Measurements from ENCODE around the gene EPS8. TPM values are rescaled to one million over a fixed set of nuclear protein-coding genes. Genes with fewer than 3 reads are reported as not detected.
A peak's percentile ranks its signal among the peaks of the same experiment; 100 is the strongest.

Gene EPS8
- polyA plus RNA-seq, 1 of the 3 experiments (the other 2 are of a cell fraction) = 19.8 TPM

DNA sequence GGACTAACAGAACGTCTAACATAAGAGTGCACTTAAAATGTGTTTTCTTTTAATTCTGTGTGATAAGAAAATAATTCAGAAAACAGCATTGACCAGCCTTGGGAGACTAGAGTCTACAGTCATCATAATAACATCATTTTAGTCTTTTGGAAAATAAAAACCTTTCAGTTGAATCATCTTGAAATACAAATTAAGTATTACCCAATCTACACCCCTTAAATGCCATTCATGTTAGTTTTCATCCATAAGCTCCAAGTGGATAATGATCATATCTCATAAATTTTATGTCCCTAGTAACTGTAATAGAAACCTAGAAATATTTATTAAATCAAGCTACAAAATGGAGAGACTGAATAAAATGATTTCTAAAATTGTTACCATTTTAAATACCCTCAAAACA lies 32.4 kb downstream of the EPS8 start:
- Histone ChIP-seq H3K9me2 (no peaks in the 10 kb centered on the region), H3K4me2 (no peak overlapping the region), H3K27me3 (ENCODE audit: insufficient read depth) (no peaks in the 10 kb centered on the region), H2AFZ (ENCODE audit: low read depth) (no peak overlapping the region), H3K4me1 (ENCODE audit: control insufficient read depth in 1 of 2, insufficient read depth in 2 of 2, low read depth in 1 of 2, low read length in 1 of 2) (peaks cover 0 to 55% of the 10 kb centered on the region in 2 experiments; a peak in 2 of 4 replicates), H4K20me1 (ENCODE audit: insufficient read depth) (no peaks in the 10 kb centered on the region), H3K9ac (peak overlapping the region; percentile 51; the same call in 1 of the 2 replicates), H3F3A (replicated peaks; ENCODE audit: insufficient read depth) (peaks cover 34% of the 10 kb centered on the region), H3K4me3 (ENCODE audit: low read depth in 2 of 2, low read length in 1 of 2) (no peak overlapping the region), H3K27ac (ENCODE audit: low read depth in 2 of 2, low read length in 1 of 2) (peak overlapping the region in 1 of 2 experiments; percentile 86; a peak in 2 of 4 replicates), H3K79me2 (ENCODE audit: insufficient read depth) (peaks cover 98% of the 10 kb centered on the region), H3K36me3 (replicated peaks in 1 of 2; ENCODE audit: control insufficient read depth in 1 of 2, insufficient read depth in 2 of 2, low read length in 1 of 2) (peaks cover 0 to 9% of the 10 kb centered on the region in 2 experiments), H3K9me3 (no peaks in the 10 kb centered on the region)
- WGBS (ENCODE audit: low lambda C conversion rate) = 14% methylated on average over 1 of the region's 1 CpG
- DNase-seq = no peak
- TF ChIP-seq FOSL2 (IDR thresholded peaks at IDR 0.05; ENCODE audit: borderline replicate concordance, low read depth) (0 out of 2 replicates have a peak, but pooled peaks have one; percentile 27), CHD2 (IDR thresholded peaks at IDR 0.05; ENCODE audit: low read length, partially characterized antibody) (no peak), MXI1 (IDR thresholded peaks at IDR 0.05; ENCODE audit: low read depth, low read length) (no peak), JUND (IDR thresholded peaks at IDR 0.05) (peak; percentile 43), TCF12 (IDR thresholded peaks at IDR 0.05) (no peak; the same call in 1 of the 2 replicates), EP300 (IDR thresholded peaks at IDR 0.05; ENCODE audit: borderline replicate concordance in 1 of 2, low read depth in 1 of 2, low read length in 1 of 2) (0 out of 4 replicates have a peak, but pooled peaks of 1 of the 2 experiments have one; percentile 39), GATA2 (CRISPR knock-in tag; IDR thresholded peaks at IDR 0.05) (no peak)
- TF ChIP-seq, protein P1, sequence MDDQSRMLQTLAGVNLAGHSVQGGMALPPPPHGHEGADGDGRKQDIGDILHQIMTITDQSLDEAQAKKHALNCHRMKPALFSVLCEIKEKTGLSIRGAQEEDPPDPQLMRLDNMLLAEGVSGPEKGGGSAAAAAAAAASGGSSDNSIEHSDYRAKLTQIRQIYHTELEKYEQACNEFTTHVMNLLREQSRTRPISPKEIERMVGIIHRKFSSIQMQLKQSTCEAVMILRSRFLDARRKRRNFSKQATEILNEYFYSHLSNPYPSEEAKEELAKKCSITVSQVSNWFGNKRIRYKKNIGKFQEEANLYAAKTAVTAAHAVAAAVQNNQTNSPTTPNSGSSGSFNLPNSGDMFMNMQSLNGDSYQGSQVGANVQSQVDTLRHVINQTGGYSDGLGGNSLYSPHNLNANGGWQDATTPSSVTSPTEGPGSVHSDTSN (IDR thresholded peaks at IDR 0.05) = peak; percentile 41; the same call in 1 of the 2 replicates
- TF ChIP-seq, protein P2, sequence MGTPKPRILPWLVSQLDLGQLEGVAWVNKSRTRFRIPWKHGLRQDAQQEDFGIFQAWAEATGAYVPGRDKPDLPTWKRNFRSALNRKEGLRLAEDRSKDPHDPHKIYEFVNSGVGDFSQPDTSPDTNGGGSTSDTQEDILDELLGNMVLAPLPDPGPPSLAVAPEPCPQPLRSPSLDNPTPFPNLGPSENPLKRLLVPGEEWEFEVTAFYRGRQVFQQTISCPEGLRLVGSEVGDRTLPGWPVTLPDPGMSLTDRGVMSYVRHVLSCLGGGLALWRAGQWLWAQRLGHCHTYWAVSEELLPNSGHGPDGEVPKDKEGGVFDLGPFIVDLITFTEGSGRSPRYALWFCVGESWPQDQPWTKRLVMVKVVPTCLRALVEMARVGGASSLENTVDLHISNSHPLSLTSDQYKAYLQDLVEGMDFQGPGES (IDR thresholded peaks at IDR 0.05; ENCODE audit: low read depth, low read length) = no peak
- CTCF ChIA-PET = no interaction called here
- POLR2A ChIA-PET = no interaction called here

DNA sequence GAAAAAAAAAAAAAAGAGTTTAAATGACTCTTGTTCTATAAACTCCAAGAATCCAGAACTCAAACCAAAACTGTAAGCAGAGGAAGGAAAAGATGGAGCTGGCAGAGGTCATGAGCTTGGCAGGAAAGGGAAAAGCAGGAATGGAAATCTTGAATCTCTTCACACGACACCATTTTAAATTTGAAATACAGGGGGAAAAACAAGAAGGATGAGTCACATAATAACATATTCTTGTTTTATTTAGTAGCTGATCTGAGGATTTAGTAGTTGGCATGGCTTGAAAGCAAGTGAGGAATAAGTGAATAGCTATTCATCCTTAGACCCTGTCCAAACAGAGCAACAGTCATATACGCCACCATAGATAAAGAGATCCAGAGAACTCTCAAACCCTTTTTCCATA lies 35.0 kb downstream of the EPS8 start:
- 57% methylated on average over 2 of the region's 2 CpGs for WGBS (ENCODE audit: low lambda C conversion rate)
- TF ChIP-seq, protein P1 (IDR thresholded peaks at IDR 0.05) = 0 out of 2 replicates have a peak, but pooled peaks have one; percentile 27
- TF ChIP-seq FOXJ3 (CRISPR knock-in tag; IDR thresholded peaks at IDR 0.05) = no peak
- 0 out of 2 replicates have a peak, but pooled peaks have one; percentile 14 for TF ChIP-seq NFIC (IDR thresholded peaks at IDR 0.05; ENCODE audit: borderline replicate concordance)
- Histone ChIP-seq H3K9me3 (no peaks in the 10 kb centered on the region), H3K79me2 (ENCODE audit: insufficient read depth) (peaks cover 97% of the 10 kb centered on the region), H3K36me3 (replicated peaks in 1 of 2; ENCODE audit: control insufficient read depth in 1 of 2, insufficient read depth in 2 of 2, low read length in 1 of 2) (no peaks in the 10 kb centered on the region), H4K20me1 (ENCODE audit: insufficient read depth) (no peaks in the 10 kb centered on the region), H3K9ac (no peak overlapping the region), H3K27me3 (ENCODE audit: insufficient read depth) (no peaks in the 10 kb centered on the region), H3K4me3 (ENCODE audit: low read depth in 2 of 2, low read length in 1 of 2) (no peak overlapping the region), H3K4me1 (ENCODE audit: control insufficient read depth in 1 of 2, insufficient read depth in 2 of 2, low read depth in 1 of 2, low read length in 1 of 2) (peaks cover 0 to 66% of the 10 kb centered on the region in 2 experiments; a peak in 2 of 4 replicates), H3K27ac (ENCODE audit: low read depth in 2 of 2, low read length in 1 of 2) (peak overlapping the region in 1 of 2 experiments; percentile 73; a peak in 2 of 4 replicates), H3K9me2 (no peaks in the 10 kb centered on the region), H2AFZ (ENCODE audit: low read depth) (no peak overlapping the region), H3K4me2 (peak overlapping the region; percentile 22; the same call in 1 of the 2 replicates), H3F3A (replicated peaks; ENCODE audit: insufficient read depth) (peaks cover 40% of the 10 kb centered on the region)
- CTCF ChIA-PET = interaction anchor here (0.8 to 1.9 kb wide), 3 partner anchors 19 to 164 kb away, joined by 3 to 5 read pairs (median 5); no protein-coding TSS in a partner anchor
- POLR2A ChIA-PET = no interaction called here
- DNase-seq = no peak

All from SK-N-SH (cell line).